C4-2B (cell line): ENCODE data around the gene SLC8A2.

Source experiments
- ZFX ChIP-seq: fragments of 450-650 bp; IDR thresholded peaks from 2 replicates; pipeline ENCODE4 v1.6.1; 2017
- TF ChIP-seq, protein P1 (sequence below): fragments of 450-650 bp; conservative IDR thresholded peaks from 2 replicates; pipeline ENCODE4 v1.5.1; 2017; ENCODE audit warnings: mild to moderate bottlenecking

DNA sequence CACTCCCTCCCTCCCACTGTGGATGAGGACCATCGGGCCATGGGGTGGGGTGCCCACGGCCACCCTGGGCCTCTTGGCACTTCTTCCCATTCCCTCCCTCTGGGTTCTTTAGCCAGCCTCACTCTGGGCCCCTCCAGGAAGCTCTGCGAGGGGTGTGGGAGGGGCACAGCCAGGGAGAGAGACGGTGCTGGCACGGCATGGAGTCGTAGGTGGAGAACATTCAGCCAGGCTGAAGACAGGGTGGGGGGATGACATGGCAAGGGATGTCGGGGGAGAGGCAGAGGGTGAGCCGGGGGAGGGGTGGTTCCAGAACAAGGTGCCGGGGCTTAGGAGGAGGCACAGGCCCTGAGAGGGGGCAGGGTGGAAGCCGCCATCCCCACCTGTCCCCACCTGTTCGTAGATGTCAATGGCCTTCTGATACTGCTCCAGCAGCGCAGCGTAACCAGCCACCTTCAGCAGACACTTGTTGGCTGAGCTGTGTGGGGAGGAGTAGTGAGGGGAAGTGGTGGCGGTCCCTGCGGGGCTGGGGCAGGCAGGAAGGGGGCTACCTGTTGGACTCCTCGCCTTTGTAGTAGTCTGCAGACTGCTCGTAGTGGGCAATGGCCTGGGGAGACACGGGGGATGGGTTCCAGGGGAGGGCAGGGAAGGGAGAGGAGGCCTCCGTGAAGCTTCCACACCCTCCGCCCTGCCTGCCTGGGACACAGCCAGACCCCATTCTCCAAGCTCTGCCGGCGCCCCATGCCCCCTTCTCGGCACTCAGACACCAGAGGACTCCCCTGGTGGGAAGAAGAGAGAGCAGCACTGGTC lies 21.1 kb upstream of the SLC8A2 start:
- TF ChIP-seq, protein P1, sequence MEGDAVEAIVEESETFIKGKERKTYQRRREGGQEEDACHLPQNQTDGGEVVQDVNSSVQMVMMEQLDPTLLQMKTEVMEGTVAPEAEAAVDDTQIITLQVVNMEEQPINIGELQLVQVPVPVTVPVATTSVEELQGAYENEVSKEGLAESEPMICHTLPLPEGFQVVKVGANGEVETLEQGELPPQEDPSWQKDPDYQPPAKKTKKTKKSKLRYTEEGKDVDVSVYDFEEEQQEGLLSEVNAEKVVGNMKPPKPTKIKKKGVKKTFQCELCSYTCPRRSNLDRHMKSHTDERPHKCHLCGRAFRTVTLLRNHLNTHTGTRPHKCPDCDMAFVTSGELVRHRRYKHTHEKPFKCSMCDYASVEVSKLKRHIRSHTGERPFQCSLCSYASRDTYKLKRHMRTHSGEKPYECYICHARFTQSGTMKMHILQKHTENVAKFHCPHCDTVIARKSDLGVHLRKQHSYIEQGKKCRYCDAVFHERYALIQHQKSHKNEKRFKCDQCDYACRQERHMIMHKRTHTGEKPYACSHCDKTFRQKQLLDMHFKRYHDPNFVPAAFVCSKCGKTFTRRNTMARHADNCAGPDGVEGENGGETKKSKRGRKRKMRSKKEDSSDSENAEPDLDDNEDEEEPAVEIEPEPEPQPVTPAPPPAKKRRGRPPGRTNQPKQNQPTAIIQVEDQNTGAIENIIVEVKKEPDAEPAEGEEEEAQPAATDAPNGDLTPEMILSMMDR: no peak
- TF ChIP-seq ZFX: no peak
